A673 (cell line): Measurements from ENCODE around the gene PHF21B.

ENCODE experiments used
- EZH2 ChIP-seq: fragments of 200-600 bp; sonication (generic); IDR thresholded peaks from 2 replicates; pipeline ENCODE4 v1.6.1; 2017; ENCODE audit warnings: borderline replicate concordance, low read depth, mild to moderate bottlenecking, mixed read lengths, antibody characterized with exemption, low read length; ENCODE audit not compliant: poor library complexity, severe bottlenecking
- TF ChIP-seq, protein P1 (sequence below): fragments of 300-800, 200-600 bp; sonication (generic); conservative IDR thresholded peaks from 2 replicates; pipeline ENCODE4 v1.5.1; 2017; ENCODE audit warnings: low read depth, mild to moderate bottlenecking, antibody characterized with exemption, low read length, moderate library complexity, mixed read lengths

DNA sequence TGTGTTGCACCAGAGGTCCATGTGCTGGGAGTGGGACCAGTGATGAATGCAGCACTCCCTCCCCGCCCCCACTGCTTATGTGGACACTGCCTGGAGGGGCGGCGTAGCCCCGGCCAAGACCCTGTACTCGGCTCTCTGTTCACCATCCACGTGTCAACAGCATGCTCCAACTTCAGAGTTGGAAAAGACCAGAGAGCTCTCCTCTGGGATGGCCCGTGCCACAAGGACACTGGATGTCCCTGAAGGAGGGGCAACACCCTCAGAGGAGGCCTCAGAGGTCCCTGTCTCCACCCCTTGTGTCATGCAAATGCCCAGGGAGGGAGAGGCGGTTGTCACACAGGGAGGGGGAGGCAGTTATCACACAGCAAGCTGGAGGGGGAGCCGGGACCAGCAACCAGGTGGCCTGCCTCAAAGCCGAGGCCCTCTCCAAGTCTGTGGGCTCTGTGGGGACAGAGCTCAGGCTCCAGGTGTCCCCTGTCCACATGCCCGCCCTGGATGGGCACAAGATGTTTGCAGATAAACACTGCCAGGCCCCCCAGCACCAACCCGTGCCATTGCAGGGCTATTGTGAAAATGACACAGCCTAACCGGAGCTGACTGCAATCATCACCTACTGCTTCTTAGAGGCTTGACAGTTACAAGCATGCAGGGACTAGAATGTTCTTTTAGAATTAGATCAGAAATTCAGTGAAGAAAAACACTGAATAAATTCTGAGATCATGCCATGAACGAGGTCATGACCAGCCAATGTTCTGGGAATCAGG lies 121.1 kb downstream of the PHF21B start:
- TF ChIP-seq, protein P1, sequence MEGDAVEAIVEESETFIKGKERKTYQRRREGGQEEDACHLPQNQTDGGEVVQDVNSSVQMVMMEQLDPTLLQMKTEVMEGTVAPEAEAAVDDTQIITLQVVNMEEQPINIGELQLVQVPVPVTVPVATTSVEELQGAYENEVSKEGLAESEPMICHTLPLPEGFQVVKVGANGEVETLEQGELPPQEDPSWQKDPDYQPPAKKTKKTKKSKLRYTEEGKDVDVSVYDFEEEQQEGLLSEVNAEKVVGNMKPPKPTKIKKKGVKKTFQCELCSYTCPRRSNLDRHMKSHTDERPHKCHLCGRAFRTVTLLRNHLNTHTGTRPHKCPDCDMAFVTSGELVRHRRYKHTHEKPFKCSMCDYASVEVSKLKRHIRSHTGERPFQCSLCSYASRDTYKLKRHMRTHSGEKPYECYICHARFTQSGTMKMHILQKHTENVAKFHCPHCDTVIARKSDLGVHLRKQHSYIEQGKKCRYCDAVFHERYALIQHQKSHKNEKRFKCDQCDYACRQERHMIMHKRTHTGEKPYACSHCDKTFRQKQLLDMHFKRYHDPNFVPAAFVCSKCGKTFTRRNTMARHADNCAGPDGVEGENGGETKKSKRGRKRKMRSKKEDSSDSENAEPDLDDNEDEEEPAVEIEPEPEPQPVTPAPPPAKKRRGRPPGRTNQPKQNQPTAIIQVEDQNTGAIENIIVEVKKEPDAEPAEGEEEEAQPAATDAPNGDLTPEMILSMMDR: no peak
- TF ChIP-seq EZH2: no peak
